Transverse colon (tissue), 4 donors: ENCODE measurements around the gene ACIN1. TPM values are rescaled to one million over a fixed set of nuclear protein-coding genes. Genes with fewer than 3 reads are reported as not detected.

Experiments used
- DNase-seq: peaks from one replicate; pipeline ENCODE4 v3.0.0-alpha.2; 2019
- H3K27ac ChIP-seq, 4 donors: fragments of 200-600 bp; sonication (generic); 2 replicates each; pipeline ENCODE4 v1.5.1; 2016 to 2018; ENCODE audit warnings: inconsistent platforms in 4 of 4
- H3K27me3 ChIP-seq: fragments of 200-600 bp; sonication (generic); 2 replicates; pipeline ENCODE4 v1.5.1; 2017; ENCODE audit warnings: inconsistent platforms
- H3K36me3 ChIP-seq, 4 donors: fragments of 200-600 bp; sonication (generic); 2 replicates each; pipeline ENCODE4 v1.5.1; 2017 to 2019; ENCODE audit warnings: inconsistent platforms in 4 of 4
- H3K4me1 ChIP-seq, 4 donors: fragments of 200-600 bp; sonication (generic); 2 replicates each; pipeline ENCODE4 v1.5.1; 2017 to 2020; ENCODE audit warnings: inconsistent platforms in 4 of 4
- H3K4me3 ChIP-seq, 4 donors: fragments of 200-600 bp; sonication (generic); 1 replicate in 1 of 4; 2 replicates in 3 of 4; pipeline versions ENCODE4 v1.5.1 to v1.6.1; 2017 to 2019; ENCODE audit warnings: inconsistent platforms in 4 of 4
- H3K9me3 ChIP-seq, 2 donors: fragments of 200-600 bp; sonication (generic); 2 replicates each; pipeline ENCODE4 v1.5.1; 2017 to 2019; ENCODE audit warnings: inconsistent platforms in 2 of 2
- EP300 ChIP-seq: sonication (generic); formaldehyde crosslinking; IDR thresholded peaks from one replicate; pipeline ENCODE4 v1.6.1; 2017; ENCODE audit warnings: antibody characterized with exemption, low read depth
- POLR2A ChIP-seq: fragments of 450-650 bp; IDR thresholded peaks from one replicate; pipeline ENCODE4 v1.6.1; 2016; ENCODE audit warnings: antibody characterized with exemption, mild to moderate bottlenecking, moderate library complexity
- POLR2AphosphoS5 ChIP-seq, 3 donors: sonication (generic); formaldehyde crosslinking; IDR thresholded peaks; one replicate each; pipeline ENCODE4 v1.6.1; 2016; ENCODE audit warnings: antibody characterized with exemption in 3 of 3
- WGBS, 2 donors: methylation state at CpG; one replicate each; pipeline ENCODE4 v1.1.5; 2018; ENCODE audit warnings: low coverage in 1 of 2; 5-methylcytosine and 5-hydroxymethylcytosine counted together
- in situ Hi-C, 4 donors: fragments of 200-750 bp; cut with MboI; loops; one replicate each; pipeline versions ENCODE4 v1.15.0 to v1.15.1; 2017; ENCODE audit warnings: low sequenced_read_pairs in 3 of 4, low pct_ligation_motif_present in 1 of 4, low pct_unique_long_range_greater_than_20kb in 1 of 4
- intact Hi-C: fragments of 100-400 bp; cut with DNase I; formaldehyde crosslinking; loops from one replicate; pipeline ENCODE4 v1.15.1; 2023; ENCODE audit warnings: low total_unique reads
- total RNA-seq, 4 donors: library from RNA; depleted of rRNA; stranded (reverse); fragments of >200 nt; gene quantifications; one replicate each; pipeline ENCODE4 v1.1.0, GENCODE V29; 2016
- TF ChIP-seq, protein P1 (sequence below), 5 experiments: fragments of 200-600 bp in 3 of 5; fragments of 450-650 bp in 2 of 5; sonication (generic) in 3 of 5; IDR thresholded peaks; 1 replicate in 2 of 5; 2 replicates in 3 of 5; pipeline ENCODE4 v1.5.1; 2016 to 2017; ENCODE audit warnings: antibody characterized with exemption in 5 of 5, inconsistent platforms in 3 of 5, mild to moderate bottlenecking in 2 of 5, moderate library complexity in 1 of 5

Gene ACIN1
- total RNA-seq, 4 donors from 2014 or later: 137 to 303 (median 222) TPM

DNA sequence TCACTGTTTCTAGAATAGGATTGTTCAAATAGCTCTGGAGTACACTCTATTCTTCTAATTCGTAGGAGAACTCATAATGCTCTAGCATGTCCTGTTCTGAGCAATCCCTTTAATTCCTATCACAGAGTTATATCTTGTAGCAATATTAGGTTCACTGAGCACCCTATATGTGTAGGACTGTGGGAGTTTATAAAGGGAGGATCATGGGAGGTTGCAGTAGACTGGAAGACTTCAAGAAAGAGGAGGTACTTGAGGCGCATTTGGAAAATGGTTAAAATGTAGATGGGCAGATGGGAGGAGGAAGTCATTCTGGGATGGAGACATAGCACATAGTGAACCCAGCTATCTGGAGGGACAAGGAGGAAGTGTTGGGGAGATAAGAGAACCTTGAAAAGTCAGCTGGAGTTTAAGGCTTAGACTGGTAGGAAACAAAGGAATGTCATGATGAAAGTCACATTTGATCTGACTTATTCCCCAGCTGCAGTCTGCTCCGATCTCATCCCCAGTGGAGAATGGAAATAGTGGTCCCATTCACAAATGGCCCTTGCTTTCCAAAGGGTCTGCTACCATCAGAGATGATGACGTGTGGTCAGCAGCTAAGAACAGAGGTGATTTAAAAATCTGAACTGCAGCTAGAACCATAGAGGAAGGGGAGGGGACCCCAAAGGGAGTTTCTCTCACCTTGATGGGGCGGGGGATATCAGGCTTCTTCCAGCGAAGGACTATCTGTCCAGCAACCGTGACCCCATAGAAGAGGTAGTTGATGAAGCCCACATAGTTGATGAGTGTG, 34.2 kb upstream of the ACIN1 start:
- TF ChIP-seq EP300 (no peak), POLR2AphosphoS5 (IDR thresholded peaks at IDR 0.05) (no peak), POLR2A (no peak)
- TF ChIP-seq, protein P1, sequence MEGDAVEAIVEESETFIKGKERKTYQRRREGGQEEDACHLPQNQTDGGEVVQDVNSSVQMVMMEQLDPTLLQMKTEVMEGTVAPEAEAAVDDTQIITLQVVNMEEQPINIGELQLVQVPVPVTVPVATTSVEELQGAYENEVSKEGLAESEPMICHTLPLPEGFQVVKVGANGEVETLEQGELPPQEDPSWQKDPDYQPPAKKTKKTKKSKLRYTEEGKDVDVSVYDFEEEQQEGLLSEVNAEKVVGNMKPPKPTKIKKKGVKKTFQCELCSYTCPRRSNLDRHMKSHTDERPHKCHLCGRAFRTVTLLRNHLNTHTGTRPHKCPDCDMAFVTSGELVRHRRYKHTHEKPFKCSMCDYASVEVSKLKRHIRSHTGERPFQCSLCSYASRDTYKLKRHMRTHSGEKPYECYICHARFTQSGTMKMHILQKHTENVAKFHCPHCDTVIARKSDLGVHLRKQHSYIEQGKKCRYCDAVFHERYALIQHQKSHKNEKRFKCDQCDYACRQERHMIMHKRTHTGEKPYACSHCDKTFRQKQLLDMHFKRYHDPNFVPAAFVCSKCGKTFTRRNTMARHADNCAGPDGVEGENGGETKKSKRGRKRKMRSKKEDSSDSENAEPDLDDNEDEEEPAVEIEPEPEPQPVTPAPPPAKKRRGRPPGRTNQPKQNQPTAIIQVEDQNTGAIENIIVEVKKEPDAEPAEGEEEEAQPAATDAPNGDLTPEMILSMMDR (IDR thresholded peaks at IDR 0.05): no peak

DNA sequence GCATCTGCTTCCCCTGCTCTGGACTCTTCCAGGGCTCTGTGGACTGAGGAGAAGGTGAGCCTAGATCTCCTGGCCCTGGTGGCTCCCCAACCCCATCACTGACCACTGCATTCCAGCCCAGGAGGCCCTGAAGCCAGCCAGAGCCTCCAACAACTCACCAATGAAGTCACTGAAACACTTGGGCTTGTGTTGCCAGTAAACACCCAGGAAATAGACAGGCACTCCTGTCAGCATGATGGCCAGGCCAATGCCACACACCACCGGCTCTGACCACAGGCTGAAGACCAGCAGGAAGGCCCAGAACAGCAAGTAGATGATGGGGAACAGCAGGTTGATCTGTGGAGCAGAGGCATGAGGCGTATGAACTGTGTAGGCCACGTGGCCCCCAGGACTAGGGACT, 32.9 kb upstream of the ACIN1 start:
- Histone ChIP-seq H3K27me3 (no peaks in the 10 kb centered on the region), H3K4me1 (peaks cover 0 to 5% (median 0%) of the 10 kb centered on the region in 4 donors), H3K4me3 (no peak overlapping the region), H3K27ac (no peak overlapping the region), H3K36me3 (no peaks in the 10 kb centered on the region), H3K9me3 (no peaks in the 10 kb centered on the region)
- WGBS, 2 donors: 80% methylated on average over 3 of the region's 3 CpGs; no CpG with 5 or more reads in 1 of the 2 donors
- no peak for TF ChIP-seq POLR2A
- TF ChIP-seq POLR2AphosphoS5 (IDR thresholded peaks at IDR 0.05): no peak
- TF ChIP-seq EP300: no peak
- TF ChIP-seq, protein P1 (IDR thresholded peaks at IDR 0.05): no peak
- intact Hi-C loops (no loop called here), in situ Hi-C loops (no loop called here)
- DNase-seq: no peak

More for the DNA sequence above, 34.2 kb upstream of the ACIN1 start:
- intact Hi-C loops: no loop called here
- Histone ChIP-seq H3K27me3 (no peaks in the 10 kb centered on the region), H3K4me1 (no peaks in the 10 kb centered on the region), H3K36me3 (no peaks in the 10 kb centered on the region), H3K4me3 (no peak overlapping the region), H3K9me3 (no peaks in the 10 kb centered on the region), H3K27ac (no peak overlapping the region)
- no peak for DNase-seq
- WGBS, 2 donors: 90 to 94% methylated on average over 3 to 7 of the region's 7 CpGs
- in situ Hi-C loops: no loop called here

GRCh38 chr14:23126548-23127278, 31.8 kb upstream of the ACIN1 start:
- TF ChIP-seq EP300 (no peak), POLR2AphosphoS5 (IDR thresholded peaks at IDR 0.05) (no peak), POLR2A (no peak)
- TF ChIP-seq, protein P1 (IDR thresholded peaks at IDR 0.05): no peak
- H3K9me3 ChIP-seq: no peaks in the 10 kb centered on the region
- H3K36me3 ChIP-seq: no peaks in the 10 kb centered on the region
- no peak for DNase-seq
- no peak overlapping the region for H3K27ac ChIP-seq
- H3K27me3 ChIP-seq: no peaks in the 10 kb centered on the region
- in situ Hi-C loops (no loop called here), intact Hi-C loops (no loop called here)
- no peak overlapping the region for H3K4me3 ChIP-seq
- WGBS, 2 donors: 84% methylated on average over 8 of the region's 8 CpGs; no CpG with 5 or more reads in 1 of the 2 donors
- peaks cover 0 to 6% (median 0%) of the 10 kb centered on the region in 4 donors for H3K4me1 ChIP-seq

DNA sequence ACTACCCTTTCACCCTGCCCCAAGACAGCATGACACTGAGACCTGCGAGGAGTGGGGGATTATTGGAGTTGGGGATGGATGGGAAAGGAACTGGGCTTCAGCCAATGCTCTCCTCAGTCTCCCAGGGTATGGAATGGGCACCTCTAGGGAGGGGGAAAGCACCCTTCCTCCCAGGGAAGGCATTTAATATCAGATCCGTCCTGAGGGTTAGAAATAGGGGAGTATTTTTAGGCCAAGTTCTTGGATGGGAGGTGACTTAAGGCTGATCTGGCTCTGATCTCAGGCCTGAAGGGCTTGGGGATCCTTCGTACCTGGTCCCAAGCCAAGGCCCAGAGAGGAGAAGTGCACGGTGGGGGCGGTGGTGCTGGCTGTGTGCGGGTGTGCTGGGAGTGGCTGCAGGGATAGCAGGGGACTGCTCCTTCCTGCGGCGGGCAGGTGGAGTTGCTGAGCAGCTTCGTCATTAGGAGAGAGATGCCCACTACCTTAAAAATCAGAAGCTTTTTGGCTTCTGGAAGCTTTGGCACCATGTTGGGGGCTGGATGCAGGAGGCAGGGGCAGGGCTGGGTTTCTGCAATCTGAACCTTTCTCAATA, 31.1 kb upstream of the ACIN1 start:
- no peak for TF ChIP-seq POLR2A
- no peak for TF ChIP-seq EP300
- no peak for TF ChIP-seq POLR2AphosphoS5 (IDR thresholded peaks at IDR 0.05)
- TF ChIP-seq, protein P1 (IDR thresholded peaks at IDR 0.05): no peak
- no peaks in the 10 kb centered on the region for H3K9me3 ChIP-seq
- no peak for DNase-seq
- in situ Hi-C loops: no loop called here
- H3K4me1 ChIP-seq: peaks cover 0 to 13% (median 3%) of the 10 kb centered on the region in 4 donors
- intact Hi-C loops: no loop called here
- H3K27me3 ChIP-seq: no peaks in the 10 kb centered on the region
- WGBS, 2 donors: 85% methylated on average over 9 of the region's 9 CpGs; no CpG with 5 or more reads in 1 of the 2 donors
- no peak overlapping the region for H3K4me3 ChIP-seq
- H3K27ac ChIP-seq: no peak overlapping the region
- no peaks in the 10 kb centered on the region for H3K36me3 ChIP-seq
